Measurements from ENCODE around the gene DEK.

DNA sequence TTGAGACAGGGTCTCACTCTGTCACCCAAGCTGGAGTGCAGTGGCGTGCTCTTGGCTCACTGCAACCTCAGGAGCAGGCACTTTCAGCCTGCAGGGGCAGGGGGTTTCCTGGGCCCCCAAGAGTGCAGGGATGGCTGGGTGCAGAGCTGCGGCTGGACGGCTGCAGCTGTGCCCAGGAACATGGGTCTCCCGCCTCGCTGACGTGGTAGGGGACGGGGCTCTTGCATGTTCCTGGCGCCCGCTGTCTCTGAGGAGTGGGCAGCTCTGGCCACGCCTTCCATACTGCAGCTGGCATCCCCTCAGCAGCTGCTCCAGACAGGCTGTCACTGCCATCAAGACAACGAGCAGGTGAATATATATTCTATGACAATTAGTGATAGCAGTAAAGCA, 2.2 kb upstream of the DEK start:
- TF ChIP-seq, protein P1, sequence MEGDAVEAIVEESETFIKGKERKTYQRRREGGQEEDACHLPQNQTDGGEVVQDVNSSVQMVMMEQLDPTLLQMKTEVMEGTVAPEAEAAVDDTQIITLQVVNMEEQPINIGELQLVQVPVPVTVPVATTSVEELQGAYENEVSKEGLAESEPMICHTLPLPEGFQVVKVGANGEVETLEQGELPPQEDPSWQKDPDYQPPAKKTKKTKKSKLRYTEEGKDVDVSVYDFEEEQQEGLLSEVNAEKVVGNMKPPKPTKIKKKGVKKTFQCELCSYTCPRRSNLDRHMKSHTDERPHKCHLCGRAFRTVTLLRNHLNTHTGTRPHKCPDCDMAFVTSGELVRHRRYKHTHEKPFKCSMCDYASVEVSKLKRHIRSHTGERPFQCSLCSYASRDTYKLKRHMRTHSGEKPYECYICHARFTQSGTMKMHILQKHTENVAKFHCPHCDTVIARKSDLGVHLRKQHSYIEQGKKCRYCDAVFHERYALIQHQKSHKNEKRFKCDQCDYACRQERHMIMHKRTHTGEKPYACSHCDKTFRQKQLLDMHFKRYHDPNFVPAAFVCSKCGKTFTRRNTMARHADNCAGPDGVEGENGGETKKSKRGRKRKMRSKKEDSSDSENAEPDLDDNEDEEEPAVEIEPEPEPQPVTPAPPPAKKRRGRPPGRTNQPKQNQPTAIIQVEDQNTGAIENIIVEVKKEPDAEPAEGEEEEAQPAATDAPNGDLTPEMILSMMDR (IDR thresholded peaks at IDR 0.05) = no peak
- TF ChIP-seq ZFX (IDR thresholded peaks at IDR 0.05; ENCODE audit: borderline replicate concordance) = no peak
